ENCODE results near the gene AGAP1. TPM values are rescaled to one million over a fixed set of nuclear protein-coding genes. Genes with fewer than 3 reads are reported as not detected.
"Not testable (repeated sequence)": the region's sequence is repeated elsewhere in the genome, so short reads cannot be mapped to it uniquely, and the experiment has no call there.

AGAP1 gene
- polyA plus RNA-seq, 1 donor = 31.5 TPM

DNA sequence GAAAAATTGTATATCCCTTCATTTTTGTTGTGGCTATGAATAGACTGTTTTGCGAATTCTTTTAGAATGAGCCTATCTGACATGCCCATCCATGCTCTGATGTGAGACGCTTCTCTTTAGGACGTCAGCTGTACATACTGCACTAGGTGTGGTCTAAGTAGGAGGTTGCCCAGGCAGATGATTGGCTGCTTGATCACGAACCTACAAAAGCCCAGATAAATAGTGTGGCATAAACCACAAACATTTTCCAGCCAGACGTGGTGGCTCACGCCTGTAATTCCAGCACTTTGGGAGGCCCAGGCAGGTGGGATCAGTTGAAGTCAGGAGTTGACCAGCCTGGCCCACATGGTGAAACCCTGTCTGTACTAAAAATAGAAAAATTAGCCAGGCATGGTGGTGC, 251.8 kb downstream of the AGAP1 start:
- DNase-seq = no peak

DNA sequence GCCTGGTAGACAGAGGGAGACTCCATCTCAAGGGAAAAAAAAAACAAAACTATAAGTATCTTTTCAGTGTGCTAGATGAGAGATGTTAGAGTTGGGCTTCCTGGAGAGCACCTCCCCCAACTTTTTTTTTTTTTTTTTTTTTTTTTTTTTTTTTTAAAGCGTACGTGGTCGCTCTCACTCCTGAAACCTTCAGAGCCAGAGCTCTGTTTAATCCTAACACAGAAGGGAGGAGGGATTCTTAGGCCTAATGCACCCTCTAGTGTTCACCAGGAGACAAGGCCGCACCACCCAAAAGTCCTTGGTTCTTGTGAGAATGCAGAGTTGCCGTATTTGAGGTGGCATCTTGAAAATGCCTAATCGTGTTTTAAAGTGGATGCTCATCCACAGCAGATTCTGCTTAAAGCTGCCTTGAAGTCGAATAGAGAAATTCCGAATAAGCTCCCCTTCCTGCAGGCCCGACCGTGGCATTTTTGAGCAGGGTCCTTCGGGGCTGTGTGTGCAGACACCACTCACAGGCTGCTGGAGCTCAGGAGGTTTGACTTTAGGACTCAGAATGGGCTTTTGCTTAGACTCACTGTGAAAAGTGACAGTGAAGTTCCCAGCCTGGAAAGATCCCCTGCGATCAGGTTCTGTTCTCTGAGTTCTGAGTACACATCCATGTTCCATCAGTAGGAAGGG, 252.6 kb downstream of the AGAP1 start:
- peak; percentile 80 for DNase-seq

DNA sequence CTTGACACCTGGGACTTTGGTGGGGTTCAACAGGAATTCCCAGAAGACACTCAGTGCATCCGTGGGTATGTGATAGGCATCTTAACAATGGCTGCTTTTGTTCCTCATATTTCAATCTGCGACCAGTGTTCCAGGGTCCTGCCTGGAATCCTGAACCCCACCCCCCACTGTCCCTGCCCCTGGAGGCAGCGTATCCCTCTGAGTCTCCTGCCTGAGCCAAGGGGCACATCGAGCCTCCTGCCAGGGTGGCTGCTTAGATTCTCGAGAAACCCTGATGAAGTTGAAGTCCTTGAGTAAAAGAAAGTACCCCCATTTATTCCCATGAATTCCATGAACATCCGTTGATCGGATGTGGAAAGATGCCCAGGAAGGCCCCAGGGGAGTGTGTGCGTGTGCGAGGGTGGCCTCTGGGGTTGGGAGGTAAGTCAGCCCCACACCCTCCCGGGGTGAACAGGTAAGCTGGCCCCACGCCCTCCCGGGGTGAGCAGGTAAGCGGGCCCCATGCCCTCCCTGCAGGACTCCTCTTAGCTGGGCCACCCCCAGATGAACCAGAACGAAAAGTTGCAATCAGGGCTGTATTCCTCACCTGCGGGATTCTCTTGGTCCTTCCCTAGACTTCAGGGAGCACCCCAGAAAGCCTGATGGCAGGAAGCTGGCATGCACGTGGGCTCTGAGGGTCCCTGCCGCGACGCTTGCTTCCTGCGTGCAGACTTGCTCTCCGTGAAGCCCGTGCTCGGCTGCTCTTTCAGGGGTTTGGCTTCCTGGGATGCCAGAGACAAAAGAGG, 253.3 kb downstream of the AGAP1 start:
- DNase-seq = no peak

DNA sequence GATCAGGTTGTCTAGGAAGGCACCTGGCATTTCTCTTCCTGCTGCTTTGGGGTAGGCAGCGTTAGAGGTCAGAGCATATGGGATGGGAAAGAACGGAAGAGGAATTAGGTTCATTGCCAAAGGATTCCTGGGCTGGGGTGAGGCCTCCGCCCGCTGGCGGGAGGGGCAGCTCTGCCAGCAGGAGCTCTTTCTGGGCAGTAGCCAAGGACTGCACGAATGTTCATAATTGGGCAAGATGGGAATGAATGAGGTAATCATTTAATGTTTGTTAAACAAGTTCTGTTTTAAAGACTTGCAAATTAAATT, 253.9 kb downstream of the AGAP1 start:
- no peak for DNase-seq

DNA sequence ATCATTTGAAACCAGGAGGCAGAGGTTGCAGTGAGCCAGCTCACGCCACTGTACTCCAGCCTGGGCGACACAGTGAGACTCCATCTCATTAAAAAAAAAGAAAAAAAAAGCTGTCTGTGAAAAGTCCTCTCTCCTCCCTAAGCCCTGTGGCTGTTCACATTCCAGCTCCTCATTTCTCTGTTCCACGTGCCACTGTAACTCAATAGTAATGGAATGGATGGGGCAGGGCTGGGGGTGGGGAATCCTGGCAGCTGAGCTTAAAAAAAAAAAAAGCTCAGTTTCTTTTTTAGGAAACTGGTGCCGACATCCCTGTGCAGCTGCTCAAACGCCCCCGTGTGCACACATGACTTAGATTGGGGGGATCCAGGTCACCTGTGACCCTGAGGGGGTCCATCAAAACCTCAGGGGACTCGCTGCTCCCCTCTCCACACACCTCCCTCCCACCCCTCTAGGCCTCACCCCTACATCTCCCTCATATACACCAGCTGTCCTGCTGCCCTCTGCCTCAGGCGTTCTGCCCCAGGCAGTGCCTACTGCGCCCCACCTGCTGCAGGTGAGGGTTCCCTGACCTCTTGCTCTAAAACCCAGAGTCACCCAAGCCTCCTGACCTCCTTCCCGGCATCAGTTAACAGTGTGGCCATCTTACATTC, 255.4 kb downstream of the AGAP1 start:
- no peak for DNase-seq

DNA sequence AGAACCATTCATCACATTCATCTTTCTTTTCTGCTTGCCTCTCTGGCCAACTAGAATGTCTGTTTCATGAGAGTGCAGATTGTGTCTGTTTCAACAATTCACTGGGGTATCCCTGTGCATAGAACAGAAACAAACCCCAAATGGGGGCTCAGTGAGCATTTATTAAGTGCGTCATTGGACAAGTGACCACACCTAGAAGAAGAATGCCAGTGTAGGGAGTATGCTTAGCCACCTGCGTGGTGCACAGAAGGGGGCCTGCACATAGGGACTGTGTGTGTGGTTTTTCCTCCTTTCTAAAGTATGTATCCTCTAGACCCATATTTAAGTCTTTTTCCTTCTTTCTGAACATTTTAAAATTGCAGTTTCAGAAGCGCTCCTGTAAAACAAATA, 255.9 kb downstream of the AGAP1 start:
- DNase-seq = no peak

DNA sequence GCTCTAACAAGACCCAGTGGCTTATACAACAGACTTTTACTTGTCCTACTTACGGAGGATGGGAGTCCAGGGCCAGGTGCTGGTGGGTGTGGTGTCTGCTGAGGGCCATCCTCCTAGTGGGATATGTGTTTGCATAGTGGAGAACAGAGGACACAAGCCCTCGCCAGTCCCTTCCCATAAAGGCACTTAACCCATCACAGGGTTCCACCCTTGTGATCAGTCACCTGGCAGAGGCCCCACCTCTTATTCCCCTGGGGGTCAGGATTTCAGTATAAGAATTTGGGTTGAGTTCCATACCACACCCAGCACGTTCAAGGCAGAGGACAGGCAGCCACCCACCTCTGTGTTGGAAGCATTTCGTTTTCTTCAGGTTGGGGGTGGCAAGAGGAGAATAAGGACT, 259.0 kb downstream of the AGAP1 start:
- no peak for DNase-seq

DNA sequence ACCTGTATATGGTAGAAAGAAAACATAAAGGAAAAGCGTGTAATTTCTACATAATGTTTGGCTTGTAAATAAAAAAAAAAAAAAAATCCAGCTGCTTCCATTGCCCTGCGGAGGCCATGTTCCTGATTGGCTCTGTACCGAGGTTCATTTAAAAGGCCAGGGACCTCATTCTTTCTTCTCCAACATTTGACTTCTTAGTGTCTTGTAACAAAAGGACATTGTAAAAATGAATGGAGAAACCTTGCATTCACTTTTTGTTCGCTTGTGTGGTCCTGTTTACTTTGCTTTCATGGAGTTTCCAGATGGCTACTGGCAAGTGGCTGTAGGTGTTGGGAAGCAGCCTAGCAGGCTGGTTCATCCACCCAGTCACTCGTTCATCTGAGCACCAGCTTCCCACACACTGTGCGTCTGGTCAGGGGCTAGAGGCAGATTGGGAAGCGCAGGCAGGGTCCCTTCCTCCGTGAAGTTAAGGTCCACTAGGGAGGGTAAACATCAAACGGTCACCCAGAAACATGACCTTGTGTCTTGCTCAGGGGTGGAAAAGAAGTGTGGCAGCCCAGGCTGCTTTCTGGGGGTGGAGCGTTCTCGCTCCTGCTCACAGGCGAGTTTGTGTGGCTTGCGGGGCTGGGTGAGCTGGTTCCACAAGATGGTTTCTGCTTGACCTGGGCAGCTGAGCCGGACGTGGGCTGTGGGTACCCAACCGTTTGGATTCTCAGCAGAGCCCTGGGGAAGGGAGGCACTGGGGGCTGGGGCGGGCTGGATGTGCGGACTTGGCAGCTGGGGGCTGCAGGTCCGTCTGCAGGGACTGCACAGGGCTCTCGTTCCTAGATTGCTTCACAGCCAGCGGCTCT, 260.7 kb downstream of the AGAP1 start:
- DNase-seq = no peak

DNA sequence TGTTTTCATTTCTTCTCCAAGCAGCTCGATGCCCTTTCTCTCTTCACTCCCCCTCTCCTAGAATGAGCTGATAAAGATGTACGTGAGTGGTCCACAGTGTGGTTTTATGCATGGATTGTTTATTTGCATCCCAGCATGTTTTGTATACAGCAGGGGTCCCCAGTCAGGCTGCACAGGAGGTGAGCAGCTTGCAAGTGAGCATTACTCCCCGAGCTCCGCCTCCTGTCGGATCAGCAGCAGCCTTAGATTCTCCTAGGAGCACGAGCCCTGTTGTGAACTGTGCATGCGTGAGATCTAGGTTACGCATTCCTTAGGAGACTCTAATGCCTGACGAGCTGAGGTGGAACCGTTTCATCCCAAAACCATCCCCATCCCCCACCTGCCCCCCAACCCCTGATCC, 262.6 kb downstream of the AGAP1 start:
- DNase-seq = no peak

DNA sequence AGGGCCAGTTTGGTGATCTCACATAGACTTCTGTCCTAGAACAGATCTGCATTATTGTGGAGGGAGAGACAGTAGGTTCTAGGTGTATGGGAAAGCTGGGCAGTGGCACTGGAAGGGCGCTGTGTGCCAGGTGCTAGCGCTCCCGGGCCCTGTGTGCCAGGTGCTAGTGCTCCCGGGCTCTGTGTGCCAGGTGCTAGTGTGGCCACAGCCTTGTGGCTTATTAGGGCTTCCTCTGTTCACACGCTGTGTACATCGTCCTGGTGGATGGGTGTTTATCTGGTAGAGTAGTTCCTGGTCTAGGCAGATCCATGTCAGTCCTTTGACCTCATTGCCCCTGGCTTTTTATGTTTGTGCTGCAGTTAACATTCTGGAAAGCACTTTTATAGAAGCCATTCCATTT, 263.4 kb downstream of the AGAP1 start:
- DNase-seq = no peak

DNA sequence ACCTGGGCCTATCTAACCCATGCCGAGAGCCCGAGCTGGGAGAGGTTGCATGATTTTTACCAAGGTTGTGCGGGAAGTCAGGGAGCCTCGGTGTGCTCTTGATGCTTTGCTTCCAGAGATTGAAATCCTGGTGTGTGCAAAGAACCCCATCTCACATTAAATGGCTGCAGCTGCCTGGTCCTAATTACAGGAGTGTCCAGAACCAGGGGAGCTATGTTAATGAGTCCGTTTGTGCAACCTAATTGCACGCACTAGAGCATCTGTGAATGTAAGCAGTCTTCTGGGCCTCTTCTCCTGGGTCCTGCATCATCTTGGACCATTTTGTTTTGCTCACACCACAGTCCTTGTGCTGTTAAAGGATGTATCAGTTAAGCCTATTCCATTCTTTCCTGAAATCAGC, 263.8 kb downstream of the AGAP1 start:
- no peak for DNase-seq

DNA sequence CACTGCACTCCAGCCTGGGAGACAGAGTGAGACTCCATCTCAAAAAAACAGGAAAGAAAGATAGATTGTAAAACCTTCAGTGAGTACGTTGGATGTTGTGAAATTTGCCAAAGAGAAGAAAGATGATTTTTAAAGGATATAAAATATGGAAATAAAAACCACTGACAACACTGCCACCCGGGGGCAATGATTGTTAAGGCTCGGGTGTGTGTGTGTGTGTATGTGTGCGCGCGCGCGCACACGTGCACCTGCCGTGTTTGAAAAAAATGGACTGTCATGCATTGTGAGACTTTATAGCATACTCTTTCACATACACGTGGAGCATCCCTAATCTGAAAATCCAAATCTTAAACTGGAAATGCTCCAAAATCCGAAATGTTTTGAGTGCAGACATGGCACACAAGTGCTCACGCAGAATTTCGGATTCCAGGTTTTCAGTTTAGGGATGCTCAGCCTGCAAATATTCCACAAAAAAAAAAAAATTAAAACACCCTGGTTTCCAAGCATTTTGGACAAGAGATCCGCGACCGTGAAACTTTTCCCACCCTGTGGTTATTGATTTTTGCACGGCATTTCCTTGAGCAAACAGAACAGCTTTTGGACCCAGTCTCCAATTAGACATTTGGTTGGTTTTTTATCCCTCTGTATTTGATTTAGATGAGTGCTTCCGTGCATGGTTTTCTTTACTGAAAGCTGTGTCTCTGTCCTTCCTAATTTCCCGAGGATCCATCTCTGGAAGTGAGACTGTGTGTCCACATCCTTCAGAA, 269.2 kb downstream of the AGAP1 start:
- DNase-seq = no peak

DNA sequence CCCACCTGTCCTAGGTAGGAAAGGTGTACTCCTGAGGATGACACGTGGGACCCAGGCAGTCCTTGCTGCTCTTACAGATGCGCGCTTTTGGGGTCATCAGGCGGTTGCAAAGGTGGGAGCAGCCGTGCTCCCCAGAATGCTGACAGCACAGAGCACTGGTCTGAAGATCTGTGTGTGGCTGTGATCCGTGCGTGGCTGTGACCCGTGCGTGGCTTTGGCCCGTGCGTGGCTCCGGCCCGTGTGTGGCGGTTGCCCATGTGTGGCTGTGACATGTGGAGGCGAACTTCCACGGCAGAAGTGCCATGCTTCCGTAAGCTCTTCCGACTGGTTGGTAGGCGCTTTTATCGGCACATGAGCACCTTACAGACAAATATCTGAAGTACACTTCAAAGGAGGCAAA, 270.0 kb downstream of the AGAP1 start:
- DNase-seq = no peak

DNA sequence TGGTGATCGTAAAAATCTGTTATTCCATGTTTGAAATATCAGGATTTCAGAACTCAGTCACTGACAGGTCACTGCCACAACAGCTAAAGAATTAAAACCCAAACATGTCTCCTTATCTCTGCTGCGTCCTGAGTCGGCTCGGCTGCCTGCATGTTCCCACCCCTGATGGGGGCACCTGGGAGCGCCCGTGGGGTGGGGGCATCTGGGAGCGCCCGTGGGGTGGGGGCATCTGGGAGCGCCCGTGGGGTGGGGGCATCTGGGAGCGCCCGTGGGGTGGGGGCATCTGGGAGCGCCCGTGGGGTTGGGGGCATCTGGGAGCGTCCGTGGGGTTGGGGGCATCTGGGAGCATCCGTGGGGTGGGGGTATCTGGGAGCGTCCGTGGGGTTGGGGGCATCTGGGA, 270.6 kb downstream of the AGAP1 start:
- not testable (repeated sequence) for DNase-seq

DNA sequence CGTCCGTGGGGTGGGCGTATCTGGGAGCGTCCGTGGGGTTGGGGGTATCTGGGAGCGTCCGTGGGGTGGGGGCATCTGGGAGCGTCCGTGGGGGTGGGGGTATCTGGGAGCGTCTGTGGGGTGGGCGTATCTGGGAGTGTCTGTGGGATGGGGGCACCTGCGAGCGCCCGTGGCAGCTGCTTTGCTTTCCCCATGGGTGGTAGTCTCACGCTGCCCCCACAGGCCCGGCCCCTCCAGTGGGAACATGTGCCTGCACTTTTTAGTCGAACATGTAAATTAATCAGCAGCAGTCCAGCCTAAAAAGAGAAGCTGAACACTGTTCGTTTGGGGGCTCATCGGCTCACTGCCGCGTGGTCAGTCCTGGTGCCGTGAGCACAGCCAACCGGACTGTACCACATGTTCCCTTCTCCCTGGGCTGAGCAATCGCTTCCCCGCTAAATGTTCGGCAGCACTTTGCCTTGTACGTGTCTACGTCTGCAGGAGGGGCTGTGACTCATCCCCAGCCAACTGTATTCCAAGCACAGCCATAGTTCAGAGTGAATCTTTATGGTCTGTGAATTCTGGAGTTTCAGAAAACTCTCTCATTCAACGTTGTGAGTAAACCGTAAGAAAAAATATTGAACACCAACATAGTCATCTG, 271.5 kb downstream of the AGAP1 start:
- no peak for DNase-seq

DNA sequence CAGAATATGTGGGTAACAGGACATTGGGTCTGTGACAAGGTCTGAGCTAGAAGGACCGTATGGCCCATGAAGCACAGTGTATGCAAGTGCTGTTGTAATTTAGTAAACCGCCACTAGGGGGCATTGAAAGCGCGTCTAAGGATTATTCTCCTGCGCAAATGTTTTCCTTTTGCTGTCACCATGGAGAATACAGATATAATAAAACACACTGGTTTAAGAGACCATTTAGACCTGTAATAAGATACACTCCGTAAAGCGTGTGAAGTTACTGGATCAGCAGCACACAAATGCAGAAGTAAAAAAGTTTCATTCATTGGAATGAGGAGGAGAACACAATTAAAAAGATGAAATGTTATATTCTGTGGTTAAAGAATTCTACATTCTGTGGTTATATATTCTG, 272.4 kb downstream of the AGAP1 start:
- peak; percentile 84 for DNase-seq

DNA sequence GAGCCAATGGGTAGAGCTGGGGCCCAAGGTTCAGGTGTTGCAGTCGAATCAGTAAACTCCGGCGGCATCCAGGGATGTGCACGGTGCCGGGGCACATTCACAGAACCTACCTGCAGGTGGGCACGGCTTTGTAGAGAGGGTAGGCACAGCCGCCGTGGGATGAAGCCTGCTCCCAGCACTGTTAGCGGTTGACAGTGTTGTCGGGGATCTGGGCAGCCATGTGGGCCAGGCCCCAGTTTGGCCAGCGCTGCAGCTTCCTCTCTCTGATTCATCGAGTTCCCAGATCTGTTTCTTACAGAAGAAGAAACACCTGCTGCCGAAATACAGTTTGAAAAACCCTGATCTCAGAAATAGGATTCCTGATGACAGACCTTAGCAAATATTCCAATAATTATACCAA, 274.8 kb downstream of the AGAP1 start:
- DNase-seq = no peak

DNA sequence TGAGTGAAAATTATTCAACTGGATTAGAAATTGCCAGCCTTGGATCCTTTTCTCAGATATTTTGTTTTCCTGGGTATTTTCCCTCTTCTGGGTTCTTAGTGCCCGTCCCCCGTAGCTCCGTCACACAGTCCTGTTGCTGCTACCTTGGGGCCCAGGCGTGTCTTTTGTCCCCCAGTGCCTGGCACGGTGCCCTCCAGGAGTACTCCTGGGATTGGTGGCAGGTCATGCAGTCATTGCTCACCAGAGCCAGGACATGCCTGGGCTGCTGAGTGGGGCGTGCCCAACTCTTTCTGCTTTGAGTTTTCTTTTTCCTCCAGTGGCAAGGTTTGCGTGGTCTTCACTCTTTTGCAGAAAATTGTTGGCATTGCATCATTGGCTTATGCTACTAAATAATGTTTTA, 275.2 kb downstream of the AGAP1 start:
- no peak for DNase-seq

DNA sequence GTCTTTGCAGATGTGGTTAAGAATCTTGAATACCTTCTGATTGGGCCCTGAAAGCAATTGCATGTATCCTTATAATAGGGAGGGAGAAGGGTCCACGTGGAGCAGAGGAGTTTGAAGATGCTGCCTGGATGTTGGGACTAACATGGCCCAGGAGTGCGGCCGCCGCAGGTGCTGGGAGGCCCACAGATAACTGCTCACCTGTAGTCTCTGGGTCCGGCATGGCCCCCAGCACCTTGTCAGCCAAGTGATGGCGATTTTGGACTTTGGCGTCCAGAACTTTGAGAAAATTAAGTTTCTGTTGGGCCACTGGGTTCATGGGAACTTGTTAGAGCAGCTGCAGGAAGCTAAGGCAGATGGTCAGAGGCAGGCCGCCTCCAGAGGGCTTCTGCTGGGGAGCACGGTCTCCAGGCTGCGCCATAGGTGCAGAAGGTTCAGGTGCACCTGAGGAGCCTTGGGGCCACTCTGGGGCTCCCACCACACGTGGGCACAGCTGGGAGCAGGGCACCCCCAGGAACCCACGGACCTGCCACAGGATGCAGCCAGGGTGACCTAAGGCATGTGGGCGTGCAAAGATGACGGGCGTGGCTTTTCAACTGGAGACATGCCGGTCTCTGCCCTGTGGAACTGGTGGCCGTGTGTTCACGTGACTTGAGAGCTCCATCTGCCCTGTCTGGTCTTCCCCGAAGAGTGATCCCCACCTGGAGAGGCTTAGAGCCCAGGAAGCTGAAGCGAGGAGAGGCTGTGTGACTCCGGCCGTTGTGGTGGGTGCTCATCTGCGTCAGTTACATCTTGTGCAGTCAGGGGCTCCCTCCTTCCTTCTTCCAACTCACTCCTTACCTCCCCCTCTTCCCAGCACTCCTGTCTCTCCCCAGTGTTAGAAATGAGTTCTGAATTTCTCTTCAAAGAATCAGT, 277.3 kb downstream of the AGAP1 start:
- DNase-seq = no peak

DNA sequence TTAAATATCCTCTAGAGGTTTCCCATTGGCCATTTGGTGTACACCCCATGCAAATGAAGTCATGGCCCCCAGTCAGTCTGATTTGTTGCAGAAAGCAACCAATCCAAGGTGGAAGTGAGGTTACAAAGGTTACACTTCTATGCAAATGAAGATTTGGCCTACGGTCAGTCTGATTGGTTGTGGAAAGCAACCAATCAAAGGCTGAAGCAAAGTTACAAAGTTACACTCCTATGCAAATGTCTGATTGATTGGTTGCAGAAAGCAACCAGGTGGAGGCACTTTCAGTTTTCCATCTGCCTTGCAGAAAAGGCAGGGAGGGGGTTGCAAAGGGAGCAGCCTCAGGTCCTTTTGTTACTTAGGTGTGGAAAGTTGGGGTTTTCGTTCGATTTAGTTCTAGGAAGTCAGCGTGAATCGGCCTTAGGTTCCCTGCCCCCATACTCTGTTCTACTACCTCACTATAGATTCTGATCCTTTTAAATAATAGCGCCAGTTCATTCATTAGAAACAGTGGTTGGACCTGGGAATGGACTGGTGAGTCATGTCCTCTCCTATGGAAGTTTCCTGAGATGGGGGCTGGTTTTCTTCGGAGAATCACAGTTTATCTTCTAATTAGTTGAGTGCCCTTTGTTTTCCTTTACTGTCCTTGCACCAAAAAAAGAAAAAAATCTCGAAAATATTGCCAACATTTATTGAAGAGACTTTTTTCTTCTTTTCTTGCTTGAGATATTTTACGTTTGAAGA, 279.5 kb downstream of the AGAP1 start:
- DNase-seq = no peak
